A549 (cell line): ENCODE data around the gene CDC42SE2. TPM values are rescaled to one million over a fixed set of nuclear protein-coding genes. Genes with fewer than 3 reads are reported as not detected.

Experiments used
- ATAC-seq, 2 experiments: fragments of 200-7000 bp in 1 of 2; fragments of >200 bp in 1 of 2; cut with Nextera tagmentation in 1 of 2; cut with Tn5 transposase in 1 of 2; 3 replicates each; pipeline versions ENCODE4 v1.8.0 to v1.9.1; 2018 to 2020; ENCODE audit warnings: mild to moderate bottlenecking in 1 of 2, moderate library complexity in 1 of 2
- CTCF ChIA-PET: fragments of 300-600 bp; sonication (Branson Sonifier 250); formaldehyde crosslinking; extraction: SDS; loops from one replicate; lab custom pipeline; 2021; ENCODE audit warnings: antibody characterized with exemption, inconsistent platforms; lab: Yijun Ruan, JAX
- POLR2A ChIA-PET: fragments of 350-600 bp; formaldehyde crosslinking; extraction: SDS; loops from one replicate; lab custom pipeline; 2021; ENCODE audit warnings: antibody characterized with exemption, inconsistent platforms; lab: Yijun Ruan, JAX
- DNase-seq, 2 experiments: peaks; one replicate each; pipeline versions ENCODE4 v3.0.0 to v3.0.0-alpha.2; 2011 to 2016; ENCODE audit warnings: low read depth in 1 of 2, low spot score in 1 of 2
- FAIRE-seq: peaks from 2 replicates; lab custom pipeline; 2011; peaks lifted over from hg19 to GRCh38; lab: Jason Lieb, UNC
- H3K27ac ChIP-seq, 2 experiments: fragments of >200 bp; sonication (Bioruptor Twin); formaldehyde crosslinking; 3 replicates each; pipeline ENCODE4 v1.5.1; 2016 to 2017
- H3K4me1 ChIP-seq: fragments of >200 bp; sonication (Bioruptor Twin); formaldehyde crosslinking; 3 replicates; pipeline ENCODE4 v1.6.1; 2016
- H3K4me2 ChIP-seq: fragments of >200 bp; sonication (Bioruptor Twin); formaldehyde crosslinking; 3 replicates; pipeline ENCODE4 v1.6.1; 2016
- H3K4me3 ChIP-seq: fragments of >200 bp; sonication (Bioruptor Twin); formaldehyde crosslinking; 3 replicates; pipeline ENCODE4 v1.5.1; 2016
- H3K9me3 ChIP-seq: fragments of >200 bp; sonication (Bioruptor Twin); formaldehyde crosslinking; 3 replicates; pipeline ENCODE4 v1.6.1; 2016
- CBX8 ChIP-seq: fragments of 200-600 bp; sonication (generic); IDR thresholded peaks from 2 replicates; pipeline ENCODE4 v1.6.1; 2016
- CEBPB ChIP-seq, 2 experiments: fragments of >200 bp in 1 of 2; sonication (Bioruptor Twin) in 1 of 2; formaldehyde crosslinking in 1 of 2; IDR thresholded peaks; 2 replicates each; pipeline ENCODE4 v1.6.1; 2012 to 2016
- EHMT2 ChIP-seq: fragments of 200-600 bp; sonication (generic); IDR thresholded peaks from 2 replicates; pipeline ENCODE4 v1.6.1; 2016; ENCODE audit warnings: antibody characterized with exemption, low read depth, mild to moderate bottlenecking, moderate library complexity
- EP300 ChIP-seq, 2 experiments: fragments of >200 bp; sonication (Bioruptor Twin); formaldehyde crosslinking; IDR thresholded peaks; 2 replicates in 1 of 2; 3 replicates in 1 of 2; pipeline ENCODE4 v1.6.1; 2016 to 2017
- FOSB ChIP-seq: fragments of 250-450 bp; sonication (Bioruptor Pico); IDR thresholded peaks from 2 replicates; pipeline ENCODE4 v1.5.0; 2020; ENCODE audit warnings: mild to moderate bottlenecking, moderate library complexity
- FOSL2 ChIP-seq, 2 experiments: fragments of 450-650 bp in 1 of 2; fragments of >200 bp in 1 of 2; sonication (Bioruptor Twin) in 1 of 2; formaldehyde crosslinking; IDR thresholded peaks; 2 replicates each; pipeline versions ENCODE4 v1.5.0 to v1.6.1; 2016 to 2020; ENCODE audit warnings: mild to moderate bottlenecking in 1 of 2, moderate library complexity in 1 of 2
- GATA3 ChIP-seq: IDR thresholded peaks from 2 replicates; pipeline ENCODE4 v1.6.1; 2012; ENCODE audit warnings: borderline replicate concordance
- HDAC2 ChIP-seq: fragments of 200-600 bp; sonication (generic); IDR thresholded peaks from 2 replicates; pipeline ENCODE4 v1.6.1; 2016
- HEYL ChIP-seq: fragments of 250-450 bp; sonication (Bioruptor Pico); IDR thresholded peaks from 2 replicates; pipeline ENCODE4 v1.8.0; 2021; ENCODE audit warnings: mild to moderate bottlenecking, moderate library complexity
- HOXA7 ChIP-seq: fragments of 250-450 bp; sonication (Bioruptor Pico); IDR thresholded peaks from 2 replicates; pipeline ENCODE4 v1.5.0; 2020; ENCODE audit warnings: mild to moderate bottlenecking, moderate library complexity
- HOXB13 ChIP-seq: fragments of 250-450 bp; sonication (Bioruptor Pico); IDR thresholded peaks from 2 replicates; pipeline ENCODE4 v1.5.0; 2020; ENCODE audit warnings: low read depth, mild to moderate bottlenecking, moderate library complexity
- JUNB ChIP-seq: fragments of >200 bp; sonication (Bioruptor Twin); formaldehyde crosslinking; IDR thresholded peaks from 2 replicates; pipeline ENCODE4 v1.6.1; 2016
- KDM1A ChIP-seq: fragments of 200-600 bp; sonication (generic); IDR thresholded peaks from 2 replicates; pipeline ENCODE4 v1.6.1; 2016; ENCODE audit warnings: low read depth, mild to moderate bottlenecking
- MYC ChIP-seq: IDR thresholded peaks from 2 replicates; pipeline ENCODE4 v1.6.1; 2012; ENCODE audit warnings: mild to moderate bottlenecking, inconsistent platforms, low read length, improper control_type of control experiment, borderline replicate concordance
- NFE2L2 ChIP-seq: fragments of 150-350 bp; conservative IDR thresholded peaks from 2 replicates; pipeline ENCODE4 v1.6.1; 2014; ENCODE audit warnings: low read length
- NR3C1 ChIP-seq: fragments of >200 bp; sonication (Bioruptor Twin); formaldehyde crosslinking; IDR thresholded peaks from 3 replicates; pipeline ENCODE4 v1.6.1; 2017
- POLR2AphosphoS2 ChIP-seq: conservative IDR thresholded peaks from 2 replicates; pipeline ENCODE4 v1.6.1; 2012; ENCODE audit warnings: low read length, improper control_type of control experiment, inconsistent platforms
- RCOR1 ChIP-seq: fragments of 150-350 bp; IDR thresholded peaks from 2 replicates; pipeline ENCODE4 v1.6.1; 2014; ENCODE audit warnings: antibody characterized with exemption, low read length, low read depth
- RFX5 ChIP-seq: fragments of 450-650 bp; IDR thresholded peaks from 2 replicates; pipeline ENCODE4 v1.7.1; 2014; ENCODE audit warnings: antibody characterized with exemption, mild to moderate bottlenecking, moderate library complexity
- TFCP2L1 ChIP-seq: fragments of 250-450 bp; sonication (Bioruptor Pico); IDR thresholded peaks from 2 replicates; pipeline ENCODE4 v1.5.0; 2021; ENCODE audit warnings: mild to moderate bottlenecking
- TP53 ChIP-seq: fragments of 250-450 bp; sonication (Bioruptor Pico); IDR thresholded peaks from 2 replicates; pipeline ENCODE4 v1.5.0; 2021; ENCODE audit warnings: mild to moderate bottlenecking, moderate library complexity
- ZFP36 ChIP-seq: fragments of 450-650 bp; IDR thresholded peaks from 2 replicates; pipeline ENCODE4 v1.6.1; 2014; ENCODE audit warnings: borderline replicate concordance; ENCODE audit not compliant: partially characterized antibody
- ZSCAN20 ChIP-seq: fragments of 250-450 bp; sonication (Bioruptor Pico); IDR thresholded peaks from 2 replicates; pipeline ENCODE4 v1.8.0; 2022; ENCODE audit warnings: mild to moderate bottlenecking, moderate library complexity
- WGBS: methylation state at CpG from one replicate; pipeline ENCODE4 v1.1.6; 2017; ENCODE audit errors: missing lambda C conversion rate; 5-methylcytosine and 5-hydroxymethylcytosine counted together
- polyA plus RNA-seq, 4 experiments: library from polyadenylated mRNA; depleted of rRNA in 3 of 4; stranded (reverse); fragments of >200 nt; fragmentation: RNase III in 1 of 4; extraction: RNeasy Plus Mini Kit Qiagen cat#74134 plus additional on column Dnase treatment in 1 of 4; gene quantifications; 2 replicates in 3 of 4; 3 replicates in 1 of 4; pipeline ENCODE4 v1.2.3, GENCODE V29; 2011 to 2017
- TF ChIP-seq, protein P1 (sequence below): fragments of >200 bp; sonication (Bioruptor Twin); formaldehyde crosslinking; IDR thresholded peaks from 3 replicates; pipeline ENCODE4 v1.6.1; 2016
- TF ChIP-seq, protein P2 (sequence below): fragments of >200 bp; sonication (Bioruptor Twin); formaldehyde crosslinking; IDR thresholded peaks from 3 replicates; pipeline ENCODE4 v1.5.1; 2016
- TF ChIP-seq, protein P3 (sequence below): fragments of 250-450 bp; sonication (Bioruptor Pico); IDR thresholded peaks from 2 replicates; pipeline ENCODE4 v1.5.0; 2021; ENCODE audit warnings: mild to moderate bottlenecking, moderate library complexity, borderline replicate concordance
- TF ChIP-seq, protein P4 (sequence below): fragments of 250-450 bp; sonication (Bioruptor Pico); IDR thresholded peaks from 2 replicates; pipeline ENCODE4 v1.5.0; 2020; ENCODE audit warnings: low read depth, mild to moderate bottlenecking, moderate library complexity

CDC42SE2 gene
- polyA plus RNA-seq, 2 of the 4 experiments (the other 2 are of a cell fraction): 25.8 to 66.4 TPM

DNA sequence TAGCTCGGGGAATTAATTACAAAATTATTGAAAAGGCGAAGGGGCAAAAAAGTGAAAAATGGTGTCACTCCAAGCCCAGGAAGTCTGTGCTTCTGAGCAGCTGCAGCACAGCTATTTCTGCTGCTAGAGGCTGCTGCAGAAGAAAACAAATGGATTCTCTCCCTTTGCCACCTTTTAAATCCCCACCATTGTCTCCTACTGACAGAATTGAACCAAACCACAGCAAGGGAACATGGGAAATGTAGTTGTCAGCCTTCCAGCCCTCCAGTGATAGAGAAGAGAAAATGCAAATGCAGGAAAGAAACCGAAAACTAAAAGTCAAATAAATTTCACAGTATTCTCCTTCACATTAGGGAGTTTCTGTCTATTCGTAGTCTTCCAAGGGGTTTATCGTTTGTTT is 33.4 kb upstream of the CDC42SE2 start:
- no peak overlapping the region for H3K4me3 ChIP-seq
- WGBS: 81% methylated on average over 5 of the region's 5 CpGs
- ATAC-seq (peak in 1 of 2 experiments; percentile 32; a peak in 1 of 6 replicates), FAIRE-seq (no peak), DNase-seq (peak in 1 of 2 experiments; percentile 23)
- CTCF ChIA-PET: interaction anchor here (1.3 kb wide), 1 partner anchor 10 kb away, joined by 4 read pairs; no protein-coding TSS in a partner anchor
- no peak overlapping the region for H3K4me2 ChIP-seq
- H3K9me3 ChIP-seq: no peaks in the 10 kb centered on the region
- POLR2A ChIA-PET: no interaction called here
- TF ChIP-seq HOXA7 (CRISPR knock-in tag) (no peak), RFX5 (no peak), FOSB (CRISPR knock-in tag) (no peak), NFE2L2 (no peak), RCOR1 (no peak), HOXB13 (no peak), FOSL2 (IDR thresholded peaks at IDR 0.05) (no peak), FOSL2 (CRISPR knock-in tag; IDR thresholded peaks at IDR 0.05) (no peak), GATA3 (no peak)
- TF ChIP-seq, protein P1, sequence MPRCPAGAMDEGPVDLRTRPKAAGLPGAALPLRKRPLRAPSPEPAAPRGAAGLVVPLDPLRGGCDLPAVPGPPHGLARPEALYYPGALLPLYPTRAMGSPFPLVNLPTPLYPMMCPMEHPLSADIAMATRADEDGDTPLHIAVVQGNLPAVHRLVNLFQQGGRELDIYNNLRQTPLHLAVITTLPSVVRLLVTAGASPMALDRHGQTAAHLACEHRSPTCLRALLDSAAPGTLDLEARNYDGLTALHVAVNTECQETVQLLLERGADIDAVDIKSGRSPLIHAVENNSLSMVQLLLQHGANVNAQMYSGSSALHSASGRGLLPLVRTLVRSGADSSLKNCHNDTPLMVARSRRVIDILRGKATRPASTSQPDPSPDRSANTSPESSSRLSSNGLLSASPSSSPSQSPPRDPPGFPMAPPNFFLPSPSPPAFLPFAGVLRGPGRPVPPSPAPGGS: no peak
- TF ChIP-seq, protein P2, sequence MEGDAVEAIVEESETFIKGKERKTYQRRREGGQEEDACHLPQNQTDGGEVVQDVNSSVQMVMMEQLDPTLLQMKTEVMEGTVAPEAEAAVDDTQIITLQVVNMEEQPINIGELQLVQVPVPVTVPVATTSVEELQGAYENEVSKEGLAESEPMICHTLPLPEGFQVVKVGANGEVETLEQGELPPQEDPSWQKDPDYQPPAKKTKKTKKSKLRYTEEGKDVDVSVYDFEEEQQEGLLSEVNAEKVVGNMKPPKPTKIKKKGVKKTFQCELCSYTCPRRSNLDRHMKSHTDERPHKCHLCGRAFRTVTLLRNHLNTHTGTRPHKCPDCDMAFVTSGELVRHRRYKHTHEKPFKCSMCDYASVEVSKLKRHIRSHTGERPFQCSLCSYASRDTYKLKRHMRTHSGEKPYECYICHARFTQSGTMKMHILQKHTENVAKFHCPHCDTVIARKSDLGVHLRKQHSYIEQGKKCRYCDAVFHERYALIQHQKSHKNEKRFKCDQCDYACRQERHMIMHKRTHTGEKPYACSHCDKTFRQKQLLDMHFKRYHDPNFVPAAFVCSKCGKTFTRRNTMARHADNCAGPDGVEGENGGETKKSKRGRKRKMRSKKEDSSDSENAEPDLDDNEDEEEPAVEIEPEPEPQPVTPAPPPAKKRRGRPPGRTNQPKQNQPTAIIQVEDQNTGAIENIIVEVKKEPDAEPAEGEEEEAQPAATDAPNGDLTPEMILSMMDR: no peak
- H3K4me1 ChIP-seq: no peaks in the 10 kb centered on the region
- H3K27ac ChIP-seq: no peak overlapping the region

DNA sequence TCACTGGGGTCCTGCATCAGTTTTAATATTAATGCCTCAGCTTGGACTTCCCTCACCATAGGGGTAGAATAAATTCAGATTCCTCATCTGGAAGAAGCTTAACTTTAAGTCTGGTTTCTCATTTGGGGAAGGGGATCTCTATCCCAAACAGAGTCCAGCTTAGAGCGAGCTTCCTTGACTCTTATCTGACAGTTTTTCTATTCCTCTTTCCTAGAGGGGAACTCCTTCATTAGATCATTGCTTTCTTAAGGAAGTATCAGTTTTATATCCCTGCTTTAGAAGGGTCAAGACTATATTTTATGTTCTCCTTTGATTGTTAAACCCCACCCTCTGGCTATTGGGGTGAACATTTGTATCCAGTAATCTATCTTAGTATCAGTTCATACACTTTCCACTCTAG is 24.2 kb upstream of the CDC42SE2 start:
- no peaks in the 10 kb centered on the region for H3K9me3 ChIP-seq
- TF ChIP-seq HEYL (no peak), TP53 (no peak), EP300 (IDR thresholded peaks at IDR 0.05) (no peak), POLR2AphosphoS2 (no peak), CBX8 (no peak)
- TF ChIP-seq, protein P3, sequence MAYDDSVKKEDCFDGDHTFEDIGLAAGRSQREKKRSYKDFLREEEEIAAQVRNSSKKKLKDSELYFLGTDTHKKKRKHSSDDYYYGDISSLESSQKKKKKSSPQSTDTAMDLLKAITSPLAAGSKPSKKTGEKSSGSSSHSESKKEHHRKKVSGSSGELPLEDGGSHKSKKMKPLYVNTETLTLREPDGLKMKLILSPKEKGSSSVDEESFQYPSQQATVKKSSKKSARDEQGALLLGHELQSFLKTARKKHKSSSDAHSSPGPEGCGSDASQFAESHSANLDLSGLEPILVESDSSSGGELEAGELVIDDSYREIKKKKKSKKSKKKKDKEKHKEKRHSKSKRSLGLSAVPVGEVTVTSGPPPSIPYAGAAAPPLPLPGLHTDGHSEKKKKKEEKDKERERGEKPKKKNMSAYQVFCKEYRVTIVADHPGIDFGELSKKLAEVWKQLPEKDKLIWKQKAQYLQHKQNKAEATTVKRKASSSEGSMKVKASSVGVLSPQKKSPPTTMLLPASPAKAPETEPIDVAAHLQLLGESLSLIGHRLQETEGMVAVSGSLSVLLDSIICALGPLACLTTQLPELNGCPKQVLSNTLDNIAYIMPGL (CRISPR knock-in tag): no peak
- TF ChIP-seq, all 56 proteins: peak for 0
- peaks cover 38% of the 10 kb centered on the region for H3K4me1 ChIP-seq
- no peak for FAIRE-seq
- no peak for ATAC-seq
- ChIA-PET POLR2A (no interaction called here), CTCF (interaction anchor here (1.0 to 1.9 kb wide), 2 partner anchors 9 to 25 kb away, joined by 3 to 4 read pairs; no protein-coding TSS in a partner anchor)
- 0 out of 6 replicates have a peak overlapping the region, but pooled peaks of 1 of the 2 experiments have one; percentile 5 for H3K27ac ChIP-seq
- DNase-seq: no peak
- 87% methylated on average over 1 of the region's 1 CpG for WGBS
- H3K4me2 ChIP-seq: peak overlapping the region; percentile 57; the same call in 2 of the 3 replicates
- no peak overlapping the region for H3K4me3 ChIP-seq

DNA sequence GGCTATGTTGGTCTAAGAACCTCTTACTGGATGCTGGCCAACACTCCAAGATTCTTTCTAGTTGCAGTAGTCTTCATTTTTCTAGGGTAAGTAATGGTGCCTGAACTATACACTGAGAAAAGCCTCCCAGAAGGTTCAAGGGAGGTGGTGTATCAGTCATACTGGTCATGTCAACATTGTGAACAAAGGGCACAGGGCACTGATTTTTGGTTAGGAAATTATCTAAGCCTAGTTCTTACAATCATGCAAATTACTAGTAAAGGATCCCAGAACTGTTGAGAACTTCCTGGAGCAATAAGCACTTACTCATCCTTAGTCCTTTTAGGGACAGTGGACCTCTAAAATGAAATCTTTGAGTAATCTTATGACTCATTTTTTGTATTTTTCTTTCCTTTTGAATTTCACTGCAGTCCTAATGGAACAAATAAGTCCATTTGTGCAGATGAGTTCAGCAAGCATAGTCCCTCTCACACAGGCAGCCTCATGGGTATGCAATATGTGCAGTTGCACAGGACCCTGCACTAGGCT is 21.1 kb upstream of the CDC42SE2 start:
- ChIA-PET CTCF (interaction anchor here (0.9 kb wide), 1 partner anchor 21 kb away, joined by 3 read pairs; the partner anchor contains the start of gene CDC42SE2), POLR2A (interaction anchor here (0.6 to 1.1 kb wide), 2 partner anchors 17 to 21 kb away, joined by 3 to 4 read pairs; partner anchors contain the start of gene CDC42SE2)
- Histone ChIP-seq H3K4me2 (peak overlapping the region; percentile 74), H3K27ac (peak overlapping the region; percentile 69 to 73), H3K9me3 (peaks cover 19% of the 10 kb centered on the region), H3K4me3 (no peak overlapping the region), H3K4me1 (peaks cover 38% of the 10 kb centered on the region)
- FAIRE-seq (peak; percentile 76), ATAC-seq (peak; percentile 90 to 92), DNase-seq (peak in 1 of 2 experiments; percentile 76)
- TF ChIP-seq, protein P3 (CRISPR knock-in tag): no peak
- no peak for TF ChIP-seq TFCP2L1 (CRISPR knock-in tag)
- TF ChIP-seq POLR2AphosphoS2: no peak
- peak in 1 of 2 experiments; percentile 51; a peak in 1 of 4 replicates for TF ChIP-seq CEBPB (IDR thresholded peaks at IDR 0.05)
- TF ChIP-seq JUNB: peak; percentile 72
- no peak for TF ChIP-seq EHMT2
- TF ChIP-seq NR3C1: no peak
- no peak for TF ChIP-seq MYC
- TF ChIP-seq ZFP36: no peak
- no peak for TF ChIP-seq CBX8
- no peak for TF ChIP-seq HDAC2
- TF ChIP-seq, protein P4, sequence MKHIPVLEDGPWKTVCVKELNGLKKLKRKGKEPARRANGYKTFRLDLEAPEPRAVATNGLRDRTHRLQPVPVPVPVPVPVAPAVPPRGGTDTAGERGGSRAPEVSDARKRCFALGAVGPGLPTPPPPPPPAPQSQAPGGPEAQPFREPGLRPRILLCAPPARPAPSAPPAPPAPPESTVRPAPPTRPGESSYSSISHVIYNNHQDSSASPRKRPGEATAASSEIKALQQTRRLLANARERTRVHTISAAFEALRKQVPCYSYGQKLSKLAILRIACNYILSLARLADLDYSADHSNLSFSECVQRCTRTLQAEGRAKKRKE (CRISPR knock-in tag): no peak
- no peak for TF ChIP-seq KDM1A
- TF ChIP-seq ZSCAN20 (CRISPR knock-in tag): no peak
